ENCODE results near the gene CCZ1. TPM values are rescaled to one million over a fixed set of nuclear protein-coding genes. Genes with fewer than 3 reads are reported as not detected.
A peak's percentile ranks its signal among the peaks of the same experiment; 100 is the strongest.
"Not testable (repeated sequence)": the region's sequence is repeated elsewhere in the genome, so short reads cannot be mapped to it uniquely, and the experiment has no call there.

The CCZ1 gene
- total RNA-seq, 1 donor from 2014 or later, result 85.3 TPM

- H3K4me3 Mint-ChIP-seq; intact Hi-C loops (cut with micrococcal nuclease); H3K27me3 Mint-ChIP-seq; H3K4me1 Mint-ChIP-seq; POLR2A ChIA-PET; H3K36me3 Mint-ChIP-seq (ENCODE audit: low read depth); DNase-seq; H3K9me3 Mint-ChIP-seq; ATAC-seq (ENCODE audit: low read depth); H3K27ac Mint-ChIP-seq; CTCF ChIA-PET: not testable (repeated sequence)
These were observed 8.3 kb upstream of the CCZ1 start for GRCh38 chr7:5890244-5890643.

DNA sequence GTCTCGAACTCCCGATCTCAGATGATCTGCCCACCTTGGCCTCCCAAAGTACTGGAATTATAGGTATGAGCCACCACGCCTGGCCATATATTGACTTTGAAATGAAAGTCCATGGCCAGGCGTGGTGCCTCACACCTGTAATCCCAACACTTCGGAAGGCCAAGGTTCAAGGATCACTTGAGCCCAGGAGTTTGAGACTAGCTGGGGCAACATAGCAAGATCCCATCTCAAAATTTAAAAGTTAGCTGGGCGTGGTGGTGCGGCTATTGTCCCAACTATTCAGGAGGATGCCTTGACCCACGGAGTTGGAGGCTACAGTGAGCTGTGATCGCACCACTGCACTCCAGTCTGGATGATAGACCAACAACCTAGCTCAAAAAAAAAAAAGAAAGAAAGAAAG lies 6.0 kb upstream of the CCZ1 start:
- POLR2A ChIA-PET, result interaction anchor here (0.6 kb wide), 1 partner anchor 8 kb away, joined by 3 read pairs; no protein-coding TSS in a partner anchor
- TF ChIP-seq, protein P1, sequence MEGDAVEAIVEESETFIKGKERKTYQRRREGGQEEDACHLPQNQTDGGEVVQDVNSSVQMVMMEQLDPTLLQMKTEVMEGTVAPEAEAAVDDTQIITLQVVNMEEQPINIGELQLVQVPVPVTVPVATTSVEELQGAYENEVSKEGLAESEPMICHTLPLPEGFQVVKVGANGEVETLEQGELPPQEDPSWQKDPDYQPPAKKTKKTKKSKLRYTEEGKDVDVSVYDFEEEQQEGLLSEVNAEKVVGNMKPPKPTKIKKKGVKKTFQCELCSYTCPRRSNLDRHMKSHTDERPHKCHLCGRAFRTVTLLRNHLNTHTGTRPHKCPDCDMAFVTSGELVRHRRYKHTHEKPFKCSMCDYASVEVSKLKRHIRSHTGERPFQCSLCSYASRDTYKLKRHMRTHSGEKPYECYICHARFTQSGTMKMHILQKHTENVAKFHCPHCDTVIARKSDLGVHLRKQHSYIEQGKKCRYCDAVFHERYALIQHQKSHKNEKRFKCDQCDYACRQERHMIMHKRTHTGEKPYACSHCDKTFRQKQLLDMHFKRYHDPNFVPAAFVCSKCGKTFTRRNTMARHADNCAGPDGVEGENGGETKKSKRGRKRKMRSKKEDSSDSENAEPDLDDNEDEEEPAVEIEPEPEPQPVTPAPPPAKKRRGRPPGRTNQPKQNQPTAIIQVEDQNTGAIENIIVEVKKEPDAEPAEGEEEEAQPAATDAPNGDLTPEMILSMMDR (IDR thresholded peaks at IDR 0.05), result no peak
- Mint-ChIP-seq H3K9me3 (no peaks in the 10 kb centered on the region), H3K27ac (no peak overlapping the region), H3K27me3 (peaks cover 2% of the 10 kb centered on the region), H3K36me3 (ENCODE audit: low read depth) (no peaks in the 10 kb centered on the region), H3K4me3 (no peak overlapping the region), H3K4me1 (no peaks in the 10 kb centered on the region)
- DNase-seq (no peak), ATAC-seq (ENCODE audit: low read depth) (no peak)
- CTCF ChIA-PET, result no interaction called here
- intact Hi-C loops (cut with micrococcal nuclease), result no loop called here

- H3K9me3 Mint-ChIP-seq; ATAC-seq (ENCODE audit: low read depth); H3K27ac Mint-ChIP-seq; H3K4me1 Mint-ChIP-seq; DNase-seq; H3K36me3 Mint-ChIP-seq (ENCODE audit: low read depth); H3K27me3 Mint-ChIP-seq; intact Hi-C loops (cut with micrococcal nuclease); POLR2A ChIA-PET; CTCF ChIA-PET: not testable (repeated sequence)
- peak overlapping the region; percentile 72 for H3K4me3 Mint-ChIP-seq
These were observed 1.1 kb upstream of the CCZ1 start for GRCh38 chr7:5897369-5897919.

DNA sequence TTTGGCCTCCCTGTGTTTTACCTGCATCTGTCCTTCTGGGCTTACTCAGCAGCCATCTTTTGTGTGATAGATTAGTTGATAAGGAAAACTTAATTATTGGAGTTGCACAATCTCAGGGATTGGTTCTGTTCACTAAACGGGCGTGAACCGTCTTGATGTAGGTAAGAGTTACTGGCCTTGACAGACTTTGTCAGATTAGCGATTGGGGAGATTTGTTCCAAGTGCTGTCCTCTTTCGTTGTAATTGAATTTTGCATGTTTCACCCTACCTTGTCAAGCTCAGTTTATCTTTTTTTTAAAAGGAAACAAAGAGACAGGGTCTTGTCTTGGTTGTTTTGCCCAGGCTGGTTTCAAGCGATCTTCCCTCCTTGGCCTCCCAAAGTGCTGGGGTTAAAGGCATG lies 4.5 kb downstream of the CCZ1 start:
- H3K9me3 Mint-ChIP-seq; H3K27ac Mint-ChIP-seq; H3K4me1 Mint-ChIP-seq; DNase-seq; CTCF ChIA-PET; ATAC-seq (ENCODE audit: low read depth); H3K27me3 Mint-ChIP-seq; POLR2A ChIA-PET; intact Hi-C loops (cut with micrococcal nuclease); H3K4me3 Mint-ChIP-seq: not testable (repeated sequence)
- peaks cover 29% of the 10 kb centered on the region for H3K36me3 Mint-ChIP-seq (ENCODE audit: low read depth)

DNA sequence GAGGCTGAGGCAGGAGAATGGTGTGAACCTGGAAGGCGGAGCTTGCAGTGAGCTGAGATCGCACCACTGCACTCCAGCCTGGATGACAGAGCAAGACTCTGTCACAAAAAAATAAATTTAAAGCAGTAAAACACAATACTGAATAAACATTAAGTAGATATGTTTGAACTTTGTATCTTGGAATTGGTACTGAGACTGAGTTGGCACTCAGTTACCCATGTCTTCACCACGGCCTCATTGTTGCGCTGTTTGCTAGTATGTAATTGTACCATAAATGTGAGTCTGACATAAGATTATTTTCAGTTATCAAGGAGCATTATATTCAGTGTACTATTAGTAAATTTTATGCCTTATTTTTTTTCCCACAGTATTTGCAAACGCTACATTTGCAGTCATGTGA lies 6.2 kb downstream of the CCZ1 start:
- H3K27me3 Mint-ChIP-seq; H3K9me3 Mint-ChIP-seq; H3K27ac Mint-ChIP-seq; intact Hi-C loops (cut with micrococcal nuclease); DNase-seq; CTCF ChIA-PET; POLR2A ChIA-PET; ATAC-seq (ENCODE audit: low read depth); H3K4me3 Mint-ChIP-seq; H3K4me1 Mint-ChIP-seq: not testable (repeated sequence)
- H3K36me3 Mint-ChIP-seq (ENCODE audit: low read depth), result peaks cover 35% of the 10 kb centered on the region

- H3K4me3 Mint-ChIP-seq; H3K27me3 Mint-ChIP-seq; H3K4me1 Mint-ChIP-seq; H3K27ac Mint-ChIP-seq; DNase-seq; ATAC-seq (ENCODE audit: low read depth); CTCF ChIA-PET; intact Hi-C loops (cut with micrococcal nuclease); H3K9me3 Mint-ChIP-seq: not testable (repeated sequence)
- H3K36me3 Mint-ChIP-seq (ENCODE audit: low read depth), result peaks cover 34% of the 10 kb centered on the region
- POLR2A ChIA-PET, result interaction anchor here (0.7 kb wide), 1 partner anchor 682 kb away, joined by 3 read pairs; no protein-coding TSS in a partner anchor
These were observed 10.3 kb downstream of the CCZ1 start for GRCh38 chr7:5908835-5909234.

- intact Hi-C loops (cut with micrococcal nuclease); DNase-seq; H3K4me3 Mint-ChIP-seq; H3K4me1 Mint-ChIP-seq; H3K9me3 Mint-ChIP-seq; CTCF ChIA-PET; H3K27ac Mint-ChIP-seq; H3K27me3 Mint-ChIP-seq; H3K36me3 Mint-ChIP-seq (ENCODE audit: low read depth); ATAC-seq (ENCODE audit: low read depth): not testable (repeated sequence)
- POLR2A ChIA-PET, result interaction anchor here (0.6 kb wide), 1 partner anchor 660 kb away, joined by 3 read pairs; no protein-coding TSS in a partner anchor
These were observed 18.0 kb downstream of the CCZ1 start for GRCh38 chr7:5916529-5916928.

- H3K27me3 Mint-ChIP-seq; H3K36me3 Mint-ChIP-seq (ENCODE audit: low read depth); CTCF ChIA-PET: not testable (repeated sequence)
These were observed 25.6 kb downstream of the CCZ1 start for GRCh38 chr7:5924180-5924579.

GRCh38 chr7:5924630-5925029 lies 26.1 kb downstream of the CCZ1 start:
- H3K9me3 Mint-ChIP-seq; ATAC-seq (ENCODE audit: low read depth); H3K36me3 Mint-ChIP-seq (ENCODE audit: low read depth); H3K4me3 Mint-ChIP-seq; H3K4me1 Mint-ChIP-seq; intact Hi-C loops (cut with micrococcal nuclease); CTCF ChIA-PET; H3K27me3 Mint-ChIP-seq; POLR2A ChIA-PET; DNase-seq; H3K27ac Mint-ChIP-seq: not testable (repeated sequence)

More at GRCh38 chr7:5924180-5924579, 25.6 kb downstream of the CCZ1 start:
- H3K27ac Mint-ChIP-seq; H3K4me1 Mint-ChIP-seq; DNase-seq; intact Hi-C loops (cut with micrococcal nuclease); H3K9me3 Mint-ChIP-seq; POLR2A ChIA-PET; ATAC-seq (ENCODE audit: low read depth); H3K4me3 Mint-ChIP-seq: not testable (repeated sequence)

GRCh38 chr7:5926263-5926870 lies 27.8 kb downstream of the CCZ1 start:
- not testable (repeated sequence) for H3K27me3 Mint-ChIP-seq

DNA sequence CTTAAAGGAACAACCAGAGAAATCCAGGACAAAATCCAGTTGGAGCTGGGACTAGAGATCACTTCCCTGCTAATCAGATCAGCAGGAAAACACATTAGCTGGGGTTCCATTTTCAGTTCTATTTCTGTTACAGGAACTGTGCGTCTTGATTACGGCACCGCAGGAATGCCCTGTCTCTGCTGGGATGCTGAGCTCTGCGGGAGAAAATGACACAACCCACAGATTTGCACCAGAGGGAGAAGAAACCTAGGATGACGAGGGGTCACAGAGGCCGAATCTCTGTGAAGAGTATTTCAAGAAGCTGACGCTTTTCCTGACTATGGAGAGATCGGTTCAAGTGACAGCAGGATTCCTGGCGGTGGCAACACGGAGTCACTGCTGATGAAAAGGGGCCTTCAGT lies 31.8 kb downstream of the CCZ1 start:
- CTCF ChIA-PET; intact Hi-C loops (cut with micrococcal nuclease); ATAC-seq (ENCODE audit: low read depth); H3K4me1 Mint-ChIP-seq; H3K9me3 Mint-ChIP-seq; POLR2A ChIA-PET; H3K27me3 Mint-ChIP-seq; H3K36me3 Mint-ChIP-seq (ENCODE audit: low read depth); H3K4me3 Mint-ChIP-seq; DNase-seq; H3K27ac Mint-ChIP-seq: not testable (repeated sequence)

More at GRCh38 chr7:5926263-5926870, 27.8 kb downstream of the CCZ1 start:
- intact Hi-C loops (cut with micrococcal nuclease); POLR2A ChIA-PET; H3K36me3 Mint-ChIP-seq (ENCODE audit: low read depth); H3K4me3 Mint-ChIP-seq; H3K4me1 Mint-ChIP-seq; DNase-seq; H3K27ac Mint-ChIP-seq; ATAC-seq (ENCODE audit: low read depth); CTCF ChIA-PET; H3K9me3 Mint-ChIP-seq: not testable (repeated sequence)

DNA sequence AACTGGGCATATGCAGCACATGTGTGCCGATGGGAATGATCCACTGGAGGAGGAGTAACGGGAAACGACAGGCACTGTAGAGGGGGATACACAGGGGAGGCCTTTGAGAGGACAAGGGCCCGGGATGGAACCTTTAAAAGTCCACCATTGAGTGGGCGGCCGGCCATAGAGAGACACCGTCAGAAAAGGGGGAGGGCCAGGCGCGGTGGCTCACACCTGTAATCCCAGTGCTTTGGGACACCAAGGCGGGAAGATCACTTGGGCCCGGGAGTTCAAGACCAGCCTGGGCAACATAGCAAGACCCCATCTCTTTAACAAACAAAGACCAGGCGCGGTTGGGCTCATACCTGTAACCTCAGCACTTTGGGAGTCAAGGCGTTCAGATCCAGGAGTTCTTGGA lies 32.7 kb downstream of the CCZ1 start:
- H3K27ac Mint-ChIP-seq; H3K4me3 Mint-ChIP-seq; intact Hi-C loops (cut with micrococcal nuclease); CTCF ChIA-PET; DNase-seq; ATAC-seq (ENCODE audit: low read depth); H3K4me1 Mint-ChIP-seq; H3K36me3 Mint-ChIP-seq (ENCODE audit: low read depth); POLR2A ChIA-PET; H3K9me3 Mint-ChIP-seq; H3K27me3 Mint-ChIP-seq: not testable (repeated sequence)

Measured in activated B cell treated with CpG ODN at 0.5 μM for 24 hours (primary cell).